Stimulated activated CD4-positive, alpha-beta T cell treated with anti-CD3 and anti-CD28 coated beads, Interleukin-4, amount 100 ng/mL, for 1 hour (primary cell): Measurements from ENCODE around the gene OR4S1.
A peak's percentile ranks its signal among the peaks of the same experiment; 100 is the strongest.
"Not testable (repeated sequence)": the region's sequence is repeated elsewhere in the genome, so short reads cannot be mapped to it uniquely, and the experiment has no call there.

Experiments used
- DNase-seq: peaks from one replicate; pipeline ENCODE4 v3.0.0-alpha.2; 2020

The OR4S1 gene

GRCh38 chr11:48305923-48306322 is at the start of gene OR4S1:
OR4S1 (plus strand) TSS chr11:48306223; CDS start chr11:48306223, 0 bp downstream.
- DNase-seq: no peak

GRCh38 chr11:48261600-48261999 is 44.4 kb upstream of the OR4S1 start:
- DNase-seq: no peak

GRCh38 chr11:48263423-48263911 is 42.6 kb upstream of the OR4S1 start, which contains the start of gene OR4X1:
OR4X1 (plus strand) TSS chr11:48263861; CDS start chr11:48263861, 0 bp downstream.
- DNase-seq: no peak

- no peak for DNase-seq
Observed at GRCh38 chr11:48270621-48271020, 35.4 kb upstream of the OR4S1 start.

GRCh38 chr11:48272606-48273005 is 33.4 kb upstream of the OR4S1 start:
- DNase-seq: no peak

- peak; percentile 64 for DNase-seq
Observed at GRCh38 chr11:48307760-48308386, 1.9 kb downstream of the OR4S1 start.

GRCh38 chr11:48313590-48313989 is 7.6 kb downstream of the OR4S1 start:
- DNase-seq: not testable (repeated sequence)

GRCh38 chr11:48319813-48320212 is 13.8 kb downstream of the OR4S1 start:
- DNase-seq: not testable (repeated sequence)

GRCh38 chr11:48324620-48325019 is 18.6 kb downstream of the OR4S1 start, which contains the start of gene OR4C3:
OR4C3 (plus strand) TSS chr11:48324920; CDS start chr11:48325022, 102 bp downstream.
- not testable (repeated sequence) for DNase-seq

GRCh38 chr11:48341466-48341865 is 35.4 kb downstream of the OR4S1 start:
- DNase-seq: no peak

- DNase-seq: not testable (repeated sequence)
Observed at GRCh38 chr11:48342505-48342904, 36.5 kb downstream of the OR4S1 start.

- not testable (repeated sequence) for DNase-seq
Observed at GRCh38 chr11:48346286-48346685, 40.3 kb downstream of the OR4S1 start.

- no peak for DNase-seq
Observed at GRCh38 chr11:48354013-48354412, 48.0 kb downstream of the OR4S1 start.

- DNase-seq: no peak
Observed at GRCh38 chr11:48354677-48355076, 48.7 kb downstream of the OR4S1 start.
